BLaER1 treated with 17β-estradiol and CSF1 and Interleukin-3, amounts not matched to agents 10 nM and 100 nM (cell line): ENCODE results near the gene ZER1.

ENCODE experiments used
- H3K27ac ChIP-seq, 11 experiments: shearing (Covaris generic); formaldehyde crosslinking; 2 replicates each; pipeline ENCODE4 v1.8.1; 2022
- H3K27me3 ChIP-seq, 11 experiments: shearing (Covaris generic); formaldehyde crosslinking; 2 replicates each; pipeline ENCODE4 v1.8.1; 2022
- H3K36me3 ChIP-seq, 11 experiments: shearing (Covaris generic); formaldehyde crosslinking; 2 replicates each; pipeline ENCODE4 v1.8.1; 2022
- H3K4me1 ChIP-seq, 10 experiments: shearing (Covaris generic); formaldehyde crosslinking; 2 replicates each; pipeline ENCODE4 v1.8.1; 2022
- H3K4me2 ChIP-seq, 11 experiments: shearing (Covaris generic); formaldehyde crosslinking; 2 replicates each; pipeline ENCODE4 v1.8.1; 2022
- H3K4me3 ChIP-seq, 10 experiments: shearing (Covaris generic); formaldehyde crosslinking; 2 replicates each; pipeline ENCODE4 v1.8.1; 2022
- H3K9ac ChIP-seq, 11 experiments: shearing (Covaris generic); formaldehyde crosslinking; 2 replicates each; pipeline ENCODE4 v1.8.1; 2022
- H3K9me3 ChIP-seq, 11 experiments: shearing (Covaris generic); formaldehyde crosslinking; replicated peaks in 1 of 11; 2 replicates each; pipeline ENCODE4 v1.8.1; 2022
- H4K20me1 ChIP-seq, 11 experiments: shearing (Covaris generic); formaldehyde crosslinking; 2 replicates each; pipeline ENCODE4 v1.8.1; 2022
- Cebpa-rat ChIP-seq, 11 experiments: shearing (Covaris generic); IDR thresholded peaks; 2 replicates each; pipeline ENCODE4 v1.8.1; 2022

ZER1 gene

DNA sequence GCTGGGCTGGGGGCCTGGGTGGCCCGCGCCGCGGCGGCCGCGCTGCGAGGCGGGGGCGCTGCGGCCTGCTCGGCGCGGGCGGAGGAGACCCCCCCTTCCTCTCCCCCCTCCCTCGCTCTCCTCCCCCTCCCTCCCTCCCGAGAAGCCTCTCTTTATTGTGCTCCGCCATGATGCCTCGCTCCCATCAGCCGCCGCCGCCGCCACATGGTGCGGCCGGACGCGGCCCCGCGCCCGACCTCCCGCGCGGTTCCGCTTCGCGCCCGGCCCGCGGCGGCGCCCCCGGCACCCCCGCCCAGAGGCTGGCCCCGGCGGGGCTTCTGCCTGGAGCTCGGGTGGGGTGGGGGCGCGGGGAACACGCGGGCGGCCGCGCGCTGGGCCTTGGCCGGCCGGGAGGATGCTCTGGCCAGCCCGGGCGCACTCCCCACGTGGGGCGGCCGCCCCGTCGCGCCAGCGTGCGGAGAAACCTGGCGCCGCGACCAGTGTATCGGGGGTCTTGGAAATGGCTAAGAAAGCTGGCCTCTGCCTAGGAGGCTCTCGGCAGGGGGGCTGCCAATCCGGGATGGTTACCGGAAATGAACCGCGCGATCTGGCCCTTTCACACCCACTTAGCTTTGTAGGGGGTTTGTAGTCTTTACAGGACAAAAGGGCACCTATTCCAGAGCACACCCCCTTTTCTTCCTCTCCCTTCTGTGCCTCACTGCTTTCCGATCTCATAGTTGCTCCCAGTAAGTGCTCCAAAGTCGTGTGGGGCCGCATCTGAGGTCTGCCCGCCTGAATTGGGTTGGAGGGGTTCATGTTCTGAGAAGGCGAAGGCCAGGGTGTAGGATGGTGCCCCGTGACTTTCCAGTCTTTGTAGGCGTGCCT lies 81.7 kb downstream of the ZER1 start:
- Histone ChIP-seq H3K27me3 (no peaks in the 10 kb centered on the region), H3K36me3 (peaks cover 37 to 50% (median 47%) of the 10 kb centered on the region in 11 experiments), H3K9me3 (no peaks in the 10 kb centered on the region; a peak in 1 of 22 replicates), H4K20me1 (peaks cover 33 to 50% (median 49%) of the 10 kb centered on the region in 11 experiments), H3K4me2 (peak overlapping the region; percentile 77 to 96 (median 84)), H3K9ac (peak overlapping the region; percentile 88 to 99 (median 97)), H3K4me1 (peaks cover 48 to 72% (median 55%) of the 10 kb centered on the region in 10 experiments), H3K4me3 (peak overlapping the region; percentile 77 to 99 (median 92)), H3K27ac (peak overlapping the region; percentile 18 to 99 (median 97); a peak in 21 of 22 replicates)
- TF ChIP-seq Cebpa-rat (IDR thresholded peaks at IDR 0.05) = no peak

DNA sequence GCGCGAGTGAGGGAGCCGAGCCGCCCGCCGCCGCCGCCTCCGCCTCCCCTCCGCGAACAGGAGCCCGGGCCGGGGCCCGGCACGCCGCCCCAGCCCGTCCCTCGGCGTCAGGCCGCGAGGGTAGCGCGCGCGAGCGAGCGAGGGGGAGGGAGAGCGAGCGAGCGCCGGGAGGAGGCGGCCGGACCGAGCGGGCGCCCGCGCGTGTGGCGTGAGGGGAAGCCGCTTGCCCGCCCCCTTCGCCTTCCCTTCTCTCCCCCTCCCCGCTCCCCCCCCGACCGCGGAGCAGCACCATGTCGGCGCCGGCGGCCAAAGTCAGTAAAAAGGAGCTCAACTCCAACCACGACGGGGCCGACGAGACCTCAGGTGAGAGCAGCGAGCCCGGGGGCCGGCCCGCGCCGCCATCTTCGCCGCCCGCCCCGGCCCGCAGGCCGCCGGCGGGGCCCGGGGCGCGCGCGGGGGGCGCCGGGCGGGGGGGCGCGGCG lies 82.4 kb downstream of the ZER1 start:
- H3K27me3 ChIP-seq = no peaks in the 10 kb centered on the region
- peaks cover 33 to 45% (median 45%) of the 10 kb centered on the region in 11 experiments for H4K20me1 ChIP-seq
- peak overlapping the region; percentile 77 to 99 (median 97) for H3K27ac ChIP-seq
- H3K4me3 ChIP-seq = peak overlapping the region; percentile 77 to 99 (median 92)
- no peaks in the 10 kb centered on the region; a peak in 1 of 22 replicates for H3K9me3 ChIP-seq
- H3K4me1 ChIP-seq = peaks cover 54 to 78% (median 62%) of the 10 kb centered on the region in 10 experiments
- H3K4me2 ChIP-seq = no peak overlapping the region
- H3K9ac ChIP-seq = peak overlapping the region; percentile 88 to 99 (median 97)
- TF ChIP-seq Cebpa-rat (IDR thresholded peaks at IDR 0.05) = no peak
- H3K36me3 ChIP-seq = peaks cover 32 to 44% (median 42%) of the 10 kb centered on the region in 11 experiments

GRCh38 chr9:128688501-128689292 lies 83.0 kb downstream of the ZER1 start, which contains the start of gene SET:
SET (plus strand) TSS chr9:128689222; CDS start chr9:128689583, 361 bp downstream.
- Histone ChIP-seq H4K20me1 (peaks cover 33 to 39% (median 38%) of the 10 kb centered on the region in 11 experiments), H3K4me1 (peaks cover 54 to 72% (median 63%) of the 10 kb centered on the region in 10 experiments), H3K4me3 (peak within 1 kb of the TSS; percentile 77 to 99 (median 92)), H3K36me3 (peaks cover 25 to 38% (median 36%) of the 10 kb centered on the region in 11 experiments), H3K9me3 (no peaks in the 10 kb centered on the region; a peak in 1 of 22 replicates), H3K4me2 (peak within 1 kb of the TSS; percentile 83 to 100 (median 96)), H3K27me3 (no peaks in the 10 kb centered on the region), H3K27ac (peak within 1 kb of the TSS; percentile 77 to 99 (median 97)), H3K9ac (peak within 1 kb of the TSS; percentile 88 to 99 (median 97))
- peak in 3 of 11 experiments; percentile 4 to 26 (median 6); a peak in 2 of 22 replicates for TF ChIP-seq Cebpa-rat (IDR thresholded peaks at IDR 0.05)

DNA sequence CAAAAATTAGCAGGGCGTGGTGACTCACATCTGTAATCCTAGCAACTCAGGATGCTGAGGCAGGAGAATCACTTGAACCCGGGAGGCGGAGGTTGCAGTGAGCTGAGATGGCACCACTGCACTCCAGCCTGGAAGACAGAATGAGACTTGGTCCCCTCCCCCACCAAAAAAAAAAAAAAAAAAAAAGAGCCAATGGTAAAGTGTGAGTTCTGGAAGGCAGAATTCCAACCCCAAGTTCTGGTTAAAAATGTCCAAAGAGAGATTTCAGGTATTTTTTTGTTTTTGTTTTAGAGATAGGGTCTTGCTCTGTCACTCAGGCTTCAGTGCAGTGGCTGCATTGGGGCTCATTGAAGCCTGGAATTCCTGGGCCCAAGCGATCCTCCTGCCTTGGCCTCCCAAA lies 84.3 kb downstream of the ZER1 start:
- no peak for TF ChIP-seq Cebpa-rat (IDR thresholded peaks at IDR 0.05)
- no peak overlapping the region for H3K4me3 ChIP-seq
- H3K4me2 ChIP-seq = peak overlapping the region; percentile 83 to 100 (median 96); a peak in 21 of 22 replicates
- H3K4me1 ChIP-seq = peaks cover 63 to 71% (median 69%) of the 10 kb centered on the region in 10 experiments
- H4K20me1 ChIP-seq = peaks cover 25 to 26% (median 26%) of the 10 kb centered on the region in 11 experiments
- peaks cover 13 to 25% (median 23%) of the 10 kb centered on the region in 11 experiments for H3K36me3 ChIP-seq
- no peaks in the 10 kb centered on the region; a peak in 1 of 22 replicates for H3K9me3 ChIP-seq
- peak overlapping the region in 9 of 11 experiments; percentile 87 to 99 (median 97); a peak in 14 of 22 replicates for H3K27ac ChIP-seq
- H3K9ac ChIP-seq = peak overlapping the region in 4 of 11 experiments; percentile 97 to 98 (median 98); a peak in 4 of 22 replicates
- no peaks in the 10 kb centered on the region for H3K27me3 ChIP-seq

- Histone ChIP-seq H3K27ac (peak overlapping the region; percentile 82 to 95 (median 92)), H3K9me3 (no peaks in the 10 kb centered on the region; a peak in 1 of 22 replicates), H3K9ac (peak overlapping the region; percentile 80 to 94 (median 91)), H3K4me3 (peak overlapping the region; percentile 74 to 94 (median 82)), H3K4me1 (peaks cover 59 to 67% (median 63%) of the 10 kb centered on the region in 10 experiments), H3K4me2 (peak overlapping the region; percentile 92 to 100 (median 98)), H3K36me3 (peaks cover 0 to 15% (median 8%) of the 10 kb centered on the region in 11 experiments; a peak in 13 of 22 replicates), H3K27me3 (no peaks in the 10 kb centered on the region), H4K20me1 (peaks cover 9 to 11% (median 10%) of the 10 kb centered on the region in 11 experiments)
- TF ChIP-seq Cebpa-rat (IDR thresholded peaks at IDR 0.05) = no peak
These were observed 85.9 kb downstream of the ZER1 start for GRCh38 chr9:128685636-128686489.

- no peaks in the 10 kb centered on the region for H3K9me3 ChIP-seq
- TF ChIP-seq Cebpa-rat (IDR thresholded peaks at IDR 0.05) = no peak
- H3K9ac ChIP-seq = peak overlapping the region; percentile 88 to 94 (median 91)
- H3K27me3 ChIP-seq = no peaks in the 10 kb centered on the region
- peak overlapping the region; percentile 74 to 94 (median 82) for H3K4me3 ChIP-seq
- H3K4me1 ChIP-seq = peaks cover 57 to 71% (median 64%) of the 10 kb centered on the region in 10 experiments
- H3K4me2 ChIP-seq = peak overlapping the region; percentile 92 to 100 (median 98)
- peaks cover 0 to 1% (median 0%) of the 10 kb centered on the region in 11 experiments; a peak in 2 of 22 replicates for H4K20me1 ChIP-seq
- peaks cover 0 to 7% (median 0%) of the 10 kb centered on the region in 11 experiments; a peak in 1 of 22 replicates for H3K36me3 ChIP-seq
- H3K27ac ChIP-seq = peak overlapping the region; percentile 82 to 95 (median 92)
These were observed 87.2 kb downstream of the ZER1 start for GRCh38 chr9:128684325-128685199.

- Histone ChIP-seq H3K27me3 (no peaks in the 10 kb centered on the region), H3K36me3 (peaks cover 0 to 7% (median 0%) of the 10 kb centered on the region in 11 experiments; a peak in 1 of 22 replicates), H4K20me1 (peaks cover 0 to 7% (median 0%) of the 10 kb centered on the region in 11 experiments; a peak in 3 of 22 replicates), H3K4me3 (peak overlapping the region; percentile 74 to 94 (median 82)), H3K9ac (peak overlapping the region; percentile 88 to 94 (median 91)), H3K27ac (peak overlapping the region; percentile 82 to 95 (median 92)), H3K4me1 (peaks cover 57 to 71% (median 65%) of the 10 kb centered on the region in 10 experiments), H3K9me3 (no peaks in the 10 kb centered on the region), H3K4me2 (peak overlapping the region; percentile 92 to 100 (median 98))
- TF ChIP-seq Cebpa-rat (IDR thresholded peaks at IDR 0.05) = no peak
These were observed 87.7 kb downstream of the ZER1 start for GRCh38 chr9:128684065-128684324.
